Activated gamma-delta T cell (primary cell): ENCODE results near the gene RPTOR.
A peak's percentile ranks its signal among the peaks of the same experiment; 100 is the strongest.
"Not testable (repeated sequence)": the region's sequence is repeated elsewhere in the genome, so short reads cannot be mapped to it uniquely, and the experiment has no call there.

ENCODE experiments used
- DNase-seq: peaks from one replicate; lab custom pipeline; 2025; lab: John Stamatoyannopoulos, UW

RPTOR gene

DNA sequence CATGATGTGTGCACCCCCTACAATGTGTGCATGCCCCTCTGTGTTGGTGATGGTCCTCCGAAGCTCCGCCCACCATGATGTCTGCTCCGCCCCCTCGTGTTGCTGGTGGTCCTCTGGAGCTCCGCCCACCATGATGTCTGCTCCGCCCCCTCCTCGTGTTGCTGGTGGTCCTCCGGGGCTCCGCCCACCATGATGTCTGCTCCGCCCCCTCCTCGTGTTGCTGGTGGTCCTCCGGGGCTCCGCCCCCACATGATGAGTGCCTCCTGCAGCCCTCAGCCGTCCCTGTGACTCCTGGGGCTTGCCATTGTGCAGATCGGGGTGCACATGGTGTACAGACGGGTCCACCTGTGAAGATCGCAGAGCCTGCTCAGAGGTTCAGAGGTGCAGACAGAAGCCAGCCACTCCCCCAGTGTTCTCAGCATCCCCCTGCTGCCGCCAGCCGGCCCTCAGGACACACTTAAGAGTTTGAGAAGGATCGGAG, 317.9 kb downstream of the RPTOR start:
- no peak for DNase-seq

DNA sequence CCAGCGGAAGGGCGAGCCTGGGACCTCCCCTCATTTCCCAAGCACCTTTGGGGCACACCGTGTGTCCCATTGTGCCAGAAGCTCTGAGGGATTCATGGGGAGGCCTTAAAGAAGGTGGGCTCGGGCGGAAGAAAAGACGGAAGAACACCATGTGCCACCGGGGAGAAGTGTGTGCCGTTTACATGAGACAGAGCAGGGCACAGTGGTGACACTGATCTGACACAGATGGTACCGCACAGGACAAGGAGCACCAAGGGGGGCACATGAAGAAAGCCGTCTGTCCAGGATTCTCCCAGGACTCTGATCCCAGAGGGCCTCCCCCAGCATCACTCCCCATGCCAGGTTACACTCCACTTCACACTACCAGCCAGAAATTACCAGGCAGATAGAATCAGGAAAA, 318.3 kb downstream of the RPTOR start:
- no peak for DNase-seq

- no peak for DNase-seq
These were observed 319.0 kb downstream of the RPTOR start for GRCh38 chr17:80863626-80864025.

GRCh38 chr17:80864751-80865150, 320.1 kb downstream of the RPTOR start:
- DNase-seq, result no peak

- no peak for DNase-seq
These were observed 321.6 kb downstream of the RPTOR start for GRCh38 chr17:80866050-80866793.

- no peak for DNase-seq
These were observed 323.5 kb downstream of the RPTOR start for GRCh38 chr17:80868022-80868609.

DNA sequence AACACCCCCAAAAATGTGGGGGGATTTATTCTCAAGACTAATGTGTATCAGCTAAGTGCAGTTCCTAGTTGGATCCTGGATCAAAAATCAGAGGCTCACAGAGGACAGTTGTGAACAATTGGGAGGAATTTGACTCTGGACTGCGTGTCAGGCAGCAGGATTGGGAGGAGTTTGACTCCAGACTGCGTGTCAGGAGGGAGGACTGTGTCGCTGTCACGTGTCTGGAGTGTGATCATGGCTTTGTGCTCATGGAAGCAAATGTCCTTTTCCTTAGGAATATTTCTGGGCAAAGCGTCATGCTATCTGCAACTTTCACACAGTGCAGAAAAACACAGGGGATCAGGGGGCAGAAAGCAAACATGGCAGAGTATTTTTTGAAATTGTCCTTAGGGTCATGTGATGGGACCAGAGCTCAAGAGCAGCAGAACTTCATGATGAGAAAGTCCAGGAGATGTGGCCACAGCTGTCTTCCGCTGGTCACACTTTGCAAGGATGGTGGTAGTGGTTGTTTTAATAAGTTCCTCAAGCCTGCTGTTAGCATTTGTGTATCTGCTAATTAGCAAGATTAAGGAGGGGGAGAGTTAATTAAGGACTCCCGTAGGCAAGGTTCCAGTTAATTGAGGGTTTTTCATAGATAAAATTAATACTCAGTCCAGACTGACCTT, 325.0 kb downstream of the RPTOR start:
- DNase-seq, result no peak

DNA sequence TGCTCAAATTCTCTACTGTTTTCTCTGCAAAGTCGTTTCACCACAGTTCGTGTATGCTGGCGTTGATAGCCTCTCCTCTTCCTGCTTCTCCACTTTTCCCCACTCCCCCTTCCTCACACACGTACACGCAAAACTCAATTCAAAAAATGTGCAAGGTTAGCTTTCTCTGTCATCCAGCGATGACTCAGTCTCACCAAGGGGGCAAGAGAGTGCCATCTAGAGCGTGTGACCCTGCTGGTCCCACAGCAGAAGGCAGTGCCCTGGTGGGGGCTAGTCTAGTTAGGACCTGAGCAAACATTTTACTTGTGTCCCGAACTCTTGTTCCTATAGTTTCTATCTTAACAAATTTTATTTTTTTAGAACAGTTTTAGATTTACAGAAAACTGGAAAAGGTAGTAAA, 325.8 kb downstream of the RPTOR start:
- DNase-seq, result no peak

- DNase-seq, result no peak
These were observed 326.7 kb downstream of the RPTOR start for GRCh38 chr17:80871341-80871740.

DNA sequence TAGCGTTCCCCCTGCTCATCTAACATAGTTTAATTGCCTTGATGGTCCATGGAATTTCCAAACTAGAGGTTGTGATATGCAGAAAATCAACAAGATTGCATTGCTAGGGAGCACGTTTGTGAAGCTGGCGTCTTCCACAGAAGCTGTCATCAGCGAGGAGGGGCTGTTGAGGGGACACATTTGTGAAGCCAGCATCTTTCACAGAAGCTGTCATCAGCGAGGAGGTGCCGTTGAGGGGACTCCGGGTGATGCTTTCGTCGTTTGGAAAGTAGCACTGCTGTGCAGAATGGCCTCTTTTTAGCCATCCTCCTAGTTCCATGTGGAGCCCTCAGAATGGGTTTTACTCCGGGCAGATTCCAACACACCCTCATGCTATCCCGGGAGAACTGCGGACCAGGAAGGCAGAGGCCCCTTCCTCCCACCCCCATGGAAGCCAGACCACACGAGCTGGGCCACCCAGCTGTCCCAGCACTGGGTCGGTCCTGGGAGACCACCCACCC, 327.4 kb downstream of the RPTOR start:
- DNase-seq, result no peak

DNA sequence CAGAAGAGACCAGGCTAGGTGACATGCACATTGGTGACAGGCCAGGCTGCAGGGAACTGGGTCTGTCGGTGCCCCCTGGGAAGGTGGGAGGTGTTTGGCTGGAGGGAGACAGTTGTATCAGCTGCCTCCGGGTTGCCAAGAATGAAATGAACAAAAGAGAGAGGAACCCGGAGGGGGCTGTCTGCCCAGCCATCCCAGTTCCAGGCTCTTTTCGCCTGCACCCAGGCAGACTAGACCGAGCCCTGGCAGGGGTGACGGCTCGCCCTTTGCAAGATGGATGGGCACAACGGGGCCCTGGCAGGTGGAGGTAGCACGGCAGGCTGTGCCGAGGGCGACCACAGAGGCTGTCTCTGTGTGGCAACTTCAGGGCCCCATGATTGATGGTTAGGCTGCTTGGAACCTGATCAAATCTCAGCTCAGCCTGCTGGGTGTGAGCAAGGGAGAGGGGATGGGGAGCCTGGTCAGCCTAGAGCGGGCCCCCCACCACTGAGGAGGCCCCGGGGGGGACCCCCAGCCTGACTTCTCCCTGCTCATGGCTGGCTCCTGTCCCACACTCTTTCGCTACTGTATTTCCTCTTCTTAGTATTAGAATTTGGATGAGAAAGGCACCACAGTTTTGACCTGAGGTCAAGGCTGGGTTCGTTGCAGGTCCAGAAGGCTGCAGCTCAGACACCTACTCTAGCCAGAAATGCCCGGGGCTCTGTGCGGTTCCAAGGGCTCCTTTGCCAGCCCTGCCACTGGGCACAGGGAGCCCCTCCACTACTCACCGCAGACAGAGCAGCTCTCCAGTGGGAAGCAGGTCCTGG, 328.1 kb downstream of the RPTOR start:
- DNase-seq, result no peak

DNA sequence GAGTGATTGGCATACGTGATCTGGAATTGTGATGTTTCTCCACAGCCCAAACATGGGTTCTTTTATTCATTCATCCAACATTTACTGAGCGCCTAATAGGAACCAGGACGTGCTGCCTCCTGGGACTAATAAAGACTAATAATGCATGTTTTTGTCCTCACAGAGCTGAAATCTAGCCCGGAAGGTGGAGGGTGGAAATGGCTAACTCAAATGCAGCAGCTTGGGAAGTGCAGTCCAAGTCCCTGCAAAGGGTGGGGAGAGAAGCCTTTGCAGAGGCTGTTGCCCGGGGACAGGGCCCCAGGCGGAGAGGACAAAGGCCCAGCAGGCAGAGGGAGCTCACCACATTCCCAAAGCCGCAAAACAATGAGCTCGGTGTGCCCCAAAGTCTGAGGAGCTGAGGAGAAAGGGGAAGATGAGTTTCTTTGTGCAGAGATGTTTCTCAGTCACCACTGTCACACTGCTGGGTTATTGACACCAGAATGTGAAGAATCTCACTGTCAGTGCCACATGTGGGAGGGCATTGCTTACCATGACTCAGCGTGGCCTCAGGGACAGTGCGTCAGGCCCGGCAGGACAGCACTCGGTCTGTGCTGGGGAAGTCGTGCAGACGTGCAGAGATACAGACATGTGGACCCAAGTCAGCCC, 328.8 kb downstream of the RPTOR start:
- DNase-seq, result no peak

DNA sequence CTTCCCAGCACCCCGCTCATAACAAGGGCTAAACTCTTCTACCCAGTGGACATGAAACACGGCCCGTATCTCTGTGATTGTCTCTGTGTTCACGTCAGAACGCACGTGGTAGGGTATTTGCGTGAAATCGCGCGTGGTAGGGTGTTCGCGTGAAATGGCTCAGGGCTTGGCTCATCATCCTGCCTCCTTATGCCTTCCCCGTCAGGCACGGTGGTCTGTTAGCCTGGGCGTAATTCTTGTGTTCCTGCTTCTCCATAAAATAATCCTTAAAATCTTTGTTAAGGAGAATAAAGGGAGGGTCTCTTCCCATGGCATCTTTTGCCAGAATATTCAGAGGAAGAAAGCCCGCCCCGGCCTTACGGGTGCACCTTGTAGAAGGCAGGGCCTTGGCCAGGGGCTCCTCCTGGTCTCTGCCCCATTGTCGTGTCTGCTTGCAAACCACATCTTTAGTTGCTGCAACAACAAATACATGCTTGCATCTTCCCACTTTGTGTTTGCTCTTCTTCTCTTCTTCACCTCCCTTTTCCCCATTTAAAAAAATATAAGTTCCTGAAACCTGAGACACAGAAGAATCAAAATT, 330.3 kb downstream of the RPTOR start:
- DNase-seq, result no peak

GRCh38 chr17:80875480-80875995, 330.9 kb downstream of the RPTOR start:
- DNase-seq, result not testable (repeated sequence)

DNA sequence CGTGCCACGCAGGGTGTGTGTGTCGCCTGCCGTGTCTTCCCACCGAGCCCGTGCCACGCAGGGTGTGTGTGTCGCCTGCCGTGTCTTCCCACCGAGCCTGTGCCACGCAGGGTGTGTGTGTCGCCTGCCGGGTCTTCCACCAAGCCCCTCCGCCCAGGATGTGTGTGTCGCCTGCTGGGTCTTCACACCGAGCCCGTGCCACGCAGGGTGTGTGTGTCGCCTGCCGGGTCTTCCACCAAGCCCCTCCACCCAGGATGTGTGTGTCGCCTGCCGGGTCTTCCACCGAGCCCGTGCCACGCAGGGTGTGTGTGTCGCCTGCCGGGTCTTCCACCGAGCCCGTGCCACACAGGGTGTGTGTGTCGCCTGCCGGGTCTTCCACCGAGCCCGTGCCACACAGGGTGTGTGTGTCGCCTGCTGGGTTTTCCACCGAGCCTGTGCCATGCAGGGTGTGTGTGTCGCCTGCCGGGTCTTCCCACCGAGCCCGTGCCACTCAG, 331.9 kb downstream of the RPTOR start:
- DNase-seq, result peak; percentile 33

DNA sequence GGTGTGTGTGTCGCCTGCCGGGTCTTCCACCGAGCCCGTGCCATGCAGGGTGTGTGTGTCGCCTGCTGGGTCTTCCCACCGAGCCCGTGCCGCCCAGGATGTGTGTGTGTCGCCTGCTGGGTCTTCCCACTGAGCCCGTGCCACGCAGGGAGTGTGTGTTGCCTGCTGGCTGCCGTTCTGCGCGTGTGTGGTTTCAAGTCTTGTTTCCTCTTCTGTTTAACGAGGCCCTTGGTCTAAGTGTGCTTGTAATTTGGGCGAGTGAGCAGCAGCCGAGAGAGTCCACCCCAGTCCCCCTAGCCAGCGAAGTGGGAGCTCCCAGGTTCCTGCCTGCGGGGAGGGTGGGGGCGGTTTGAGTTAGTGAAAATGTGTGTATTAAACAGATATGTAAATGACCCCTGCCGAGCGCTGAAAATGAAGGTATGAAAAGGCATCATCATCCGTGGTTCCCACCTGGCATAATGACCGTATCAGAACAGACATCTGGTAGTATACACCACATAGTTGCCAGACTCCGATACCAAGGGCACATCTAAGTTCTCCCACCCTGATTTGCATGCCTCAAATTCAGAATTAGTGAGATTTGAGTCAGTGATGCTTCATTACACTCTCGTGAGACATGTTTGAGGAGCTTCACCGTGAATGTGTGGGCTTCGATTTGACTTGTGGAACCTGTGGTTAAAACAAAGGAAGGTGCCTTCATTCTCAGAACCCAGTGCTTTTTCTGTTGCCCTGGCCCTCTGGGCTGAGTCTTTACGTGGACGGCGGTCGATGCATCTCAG, 332.5 kb downstream of the RPTOR start:
- DNase-seq, result no peak

- DNase-seq, result no peak
These were observed 333.2 kb downstream of the RPTOR start for GRCh38 chr17:80877729-80878303.

DNA sequence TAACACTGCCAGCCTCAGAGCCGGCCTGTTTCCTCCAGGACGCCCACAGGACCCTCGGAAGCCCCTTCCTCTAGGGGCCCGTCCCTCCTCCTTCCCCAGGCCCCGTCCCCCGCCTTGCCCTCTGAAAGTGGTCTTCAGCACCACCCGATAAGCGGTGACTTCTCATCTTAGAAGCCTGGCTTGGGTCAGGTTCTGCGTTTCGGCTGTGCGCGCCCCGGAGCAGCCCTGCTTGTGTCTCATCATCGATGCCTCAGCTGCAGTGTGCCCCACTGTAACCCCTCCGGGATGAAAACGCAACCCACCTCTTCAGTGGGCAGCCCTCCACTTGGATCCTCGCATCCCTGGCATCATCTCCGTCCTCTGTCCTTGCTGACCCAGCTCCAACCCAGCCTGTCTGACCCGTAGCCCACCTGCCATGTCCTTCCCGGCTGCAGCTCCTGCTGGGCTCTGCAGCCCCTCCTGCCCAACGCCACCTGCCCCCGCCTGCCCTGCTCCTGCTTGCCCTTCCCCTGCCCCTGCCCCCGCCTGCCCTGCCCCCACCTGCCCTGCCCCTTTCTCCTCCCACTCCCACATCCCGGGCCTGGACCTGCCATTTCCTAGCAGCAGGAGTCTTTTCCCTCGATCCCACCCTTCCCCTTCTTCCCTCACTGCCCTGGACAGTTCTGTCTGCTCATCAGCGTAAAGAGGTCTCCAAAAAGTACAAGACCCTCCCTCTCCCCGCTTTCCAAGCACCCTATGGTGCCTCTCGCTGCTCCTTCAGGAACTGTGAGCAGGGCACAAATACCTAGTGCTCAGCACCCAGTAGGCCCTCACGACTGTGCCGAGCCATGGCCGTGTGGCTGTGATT, 334.5 kb downstream of the RPTOR start:
- no peak for DNase-seq
